K562 (cell line): ENCODE measurements around the gene CCPG1. TPM values are rescaled to one million over a fixed set of nuclear protein-coding genes. Genes with fewer than 3 reads are reported as not detected.

Experiments
- ADNP ChIP-seq: fragments of 200-800 bp; sonication (Bioruptor generic); IDR thresholded peaks from 2 replicates; pipeline ENCODE4 v1.6.1; 2016; ENCODE audit warnings: missing genetic modification characterization, missing compliant biosample characterization
- ARID1B ChIP-seq: fragments of 450-650 bp; IDR thresholded peaks from 2 replicates; pipeline ENCODE4 v1.6.1; 2016; ENCODE audit warnings: antibody characterized with exemption, mild to moderate bottlenecking, inconsistent platforms
- ATF1 ChIP-seq, 2 experiments: fragments of 450-650 bp in 1 of 2; IDR thresholded peaks; 2 replicates each; pipeline ENCODE4 v1.6.1; 2016; ENCODE audit warnings: missing compliant biosample characterization in 1 of 2, missing genetic modification characterization in 1 of 2
- C11orf30 ChIP-seq: fragments of 450-650 bp; IDR thresholded peaks from 2 replicates; pipeline ENCODE4 v1.6.1; 2016; ENCODE audit warnings: low read depth, mild to moderate bottlenecking
- CBX1 ChIP-seq: sonication (generic); IDR thresholded peaks from 2 replicates; pipeline ENCODE4 v1.6.1; 2016; ENCODE audit warnings: antibody characterized with exemption, low read depth, mild to moderate bottlenecking
- CBX3 ChIP-seq, 2 experiments: IDR thresholded peaks; 1 replicate in 1 of 2; 2 replicates in 1 of 2; pipeline ENCODE4 v1.6.1; 2012; ENCODE audit warnings: inconsistent platforms in 2 of 2, low read length in 2 of 2, borderline replicate concordance in 1 of 2, control low read depth in 1 of 2
- CHAMP1 ChIP-seq: fragments of 450-650 bp; IDR thresholded peaks from 2 replicates; pipeline ENCODE4 v1.6.1; 2016; ENCODE audit warnings: mild to moderate bottlenecking
- CHD4 ChIP-seq: fragments of 200-600 bp; sonication (generic); IDR thresholded peaks from 3 replicates; pipeline ENCODE4 v1.6.1; 2012; ENCODE audit warnings: low read depth, mild to moderate bottlenecking, mixed read lengths, low read length, inconsistent platforms; ENCODE audit not compliant: insufficient read depth, insufficient replicate concordance, poor library complexity, severe bottlenecking
- CREB1 ChIP-seq, 2 experiments: sonication (generic) in 1 of 2; formaldehyde crosslinking in 1 of 2; IDR thresholded peaks; 2 replicates each; pipeline versions ENCODE4 v1.6.1 to v1.8.0; 2012 to 2022; ENCODE audit warnings: inconsistent platforms in 1 of 2, mild to moderate bottlenecking in 1 of 2, missing genetic modification reagents in 1 of 2, moderate library complexity in 1 of 2
- FOSL1 ChIP-seq: fragments of 200-800 bp; sonication (Bioruptor generic); conservative IDR thresholded peaks from 2 replicates; pipeline ENCODE4 v1.6.1; 2016; ENCODE audit warnings: missing genetic modification characterization, missing compliant biosample characterization
- GTF2A2 ChIP-seq: IDR thresholded peaks from 2 replicates; pipeline ENCODE4 v1.6.1; 2016; ENCODE audit warnings: mild to moderate bottlenecking, missing genetic modification characterization, missing compliant biosample characterization
- HDAC1 ChIP-seq, 2 experiments: fragments of 450-650 bp; IDR thresholded peaks; 2 replicates each; pipeline ENCODE4 v1.6.1; 2016 to 2017; ENCODE audit warnings: inconsistent platforms in 1 of 2, mild to moderate bottlenecking in 1 of 2, moderate library complexity in 1 of 2
- HDAC2 ChIP-seq: fragments of 450-650 bp; IDR thresholded peaks from 2 replicates; pipeline ENCODE4 v1.6.1; 2016; ENCODE audit warnings: mild to moderate bottlenecking
- HDGF ChIP-seq: fragments of 450-650 bp; IDR thresholded peaks from 2 replicates; pipeline ENCODE4 v1.6.1; 2016
- KDM1A ChIP-seq, 2 experiments: fragments of 450-650 bp; IDR thresholded peaks; 2 replicates each; pipeline ENCODE4 v1.6.1; 2016; ENCODE audit warnings: mild to moderate bottlenecking in 2 of 2
- KDM4B ChIP-seq, 2 experiments: fragments of 450-650 bp in 1 of 2; sonication (generic) in 1 of 2; IDR thresholded peaks; 2 replicates each; pipeline ENCODE4 v1.6.1; 2016 to 2017; ENCODE audit warnings: borderline replicate concordance in 2 of 2, antibody characterized with exemption in 1 of 2, low read depth in 1 of 2, mild to moderate bottlenecking in 1 of 2
- MBD2 ChIP-seq: sonication (generic); IDR thresholded peaks from 2 replicates; pipeline ENCODE4 v1.6.1; 2016; ENCODE audit warnings: low read depth, borderline replicate concordance
- MTA1 ChIP-seq: fragments of 450-650 bp; IDR thresholded peaks from 2 replicates; pipeline ENCODE4 v1.6.1; 2017; ENCODE audit warnings: borderline replicate concordance
- NR2C1 ChIP-seq, 2 experiments: fragments of 450-650 bp; IDR thresholded peaks; 2 replicates each; pipeline ENCODE4 v1.6.1; 2017; ENCODE audit warnings: mild to moderate bottlenecking in 2 of 2, antibody characterized with exemption in 1 of 2, inconsistent platforms in 1 of 2, missing compliant biosample characterization in 1 of 2, missing genetic modification characterization in 1 of 2
- NR2C2 ChIP-seq, 2 experiments: fragments of 200-800 bp in 1 of 2; sonication (Bioruptor generic) in 1 of 2; sonication (generic) in 1 of 2; formaldehyde crosslinking in 1 of 2; IDR thresholded peaks; 2 replicates each; pipeline versions ENCODE4 v1.6.1 to v1.8.0; 2016 to 2022; ENCODE audit warnings: mild to moderate bottlenecking in 1 of 2, missing compliant biosample characterization in 1 of 2, missing genetic modification characterization in 1 of 2, missing genetic modification reagents in 1 of 2
- RCOR1 ChIP-seq, 2 experiments: IDR thresholded peaks; 2 replicates each; pipeline ENCODE4 v1.6.1; 2012; ENCODE audit warnings: low read depth in 2 of 2, low read length in 2 of 2, borderline replicate concordance in 1 of 2, improper control_type of control experiment in 1 of 2
- SMARCA5 ChIP-seq: fragments of 450-650 bp; IDR thresholded peaks from 2 replicates; pipeline ENCODE4 v1.6.1; 2016
- STAT5A ChIP-seq: IDR thresholded peaks from 2 replicates; pipeline ENCODE4 v1.6.1; 2012; ENCODE audit warnings: low read length, inconsistent platforms, borderline replicate concordance
- polyA plus RNA-seq, 8 experiments: library from polyadenylated mRNA; depleted of rRNA in 4 of 8; stranded (reverse) in 5 of 8; unstranded in 3 of 8; fragments of >200 nt; fragmentation: Nextera tagmentation in 2 of 8; fragmentation: Illumina TruSeq in 1 of 8; extraction: Ambion mirVana in 2 of 8; extraction: Trizol in 1 of 8; gene quantifications; 2 replicates each; pipeline versions ENCODE4 v1.2.1 to v1.2.3, GENCODE V29; 2011 to 2014; ENCODE audit warnings: inconsistent platforms in 1 of 8, missing spikeins in 1 of 8
- total RNA-seq, 7 experiments: library from RNA; depleted of rRNA in 6 of 7; stranded (reverse); fragments of >200 nt in 6 of 7; fragmentation: Illumina TruSeq in 2 of 7; extraction: Trizol in 2 of 7; gene quantifications; 2 replicates each; pipeline versions ENCODE4 v1.2.1 to v1.2.3, GENCODE V29; 2011 to 2021; ENCODE audit warnings: low replicate concordance in 1 of 7
- TF ChIP-seq, protein P1 (sequence below): fragments of 250-450 bp; sonication (Bioruptor Pico); IDR thresholded peaks from 2 replicates; pipeline ENCODE4 v1.5.0; 2020; ENCODE audit warnings: mild to moderate bottlenecking

The CCPG1 gene
- total and polyA plus RNA-seq, 9 of the 15 experiments (the other 6 are each of a cell fraction or from before 2014, with no cell fraction given): 33.0 to 54.9 (median 41.1) TPM

DNA sequence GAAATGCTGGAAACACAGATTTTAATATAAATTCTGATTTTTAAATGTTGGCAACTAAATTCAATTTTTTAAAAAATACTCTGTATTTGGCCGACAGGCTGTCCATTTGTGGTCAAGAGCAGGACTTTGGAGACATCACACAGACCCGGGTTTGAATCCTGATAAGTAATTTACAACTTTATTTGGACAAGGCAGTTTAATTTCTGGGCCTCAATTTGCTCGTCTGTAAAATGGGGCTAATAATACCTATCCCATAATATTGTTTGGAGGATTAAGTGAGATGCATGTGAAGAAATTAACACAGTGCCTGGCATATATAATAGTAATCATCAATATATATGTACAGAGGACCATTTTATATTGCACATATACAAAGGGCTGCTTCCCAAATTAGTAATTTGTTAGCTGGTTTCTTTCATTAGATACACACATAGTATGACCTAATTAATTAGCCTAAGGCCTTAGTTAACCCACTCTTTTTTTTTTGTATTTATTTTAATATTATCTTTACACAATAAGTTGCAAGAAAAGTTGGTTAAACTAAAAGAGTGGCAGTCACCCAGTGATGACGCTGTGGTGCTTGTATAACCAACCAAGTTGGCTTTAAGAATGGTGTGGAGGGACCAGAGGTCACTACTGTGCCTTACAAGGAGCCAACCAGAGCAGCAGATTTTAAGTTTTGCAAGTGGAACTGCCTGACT is 88.5 kb downstream of the CCPG1 start (continued):
- TF ChIP-seq C11orf30 (peak; percentile 45), STAT5A (0 out of 2 replicates have a peak, but pooled peaks have one; percentile 3), FOSL1 (0 out of 2 replicates have a peak, but pooled peaks have one; percentile 8), ARID1B (0 out of 2 replicates have a peak, but pooled peaks have one; percentile 4), CHD4 (peak; percentile 100), SMARCA5 (peak; percentile 91), NR2C1 (IDR thresholded peaks at IDR 0.05) (peak; percentile 85), NR2C1 (tag; IDR thresholded peaks at IDR 0.05) (peak; percentile 73), HDAC1 (IDR thresholded peaks at IDR 0.05) (peak in 1 of 2 experiments; percentile 86; a peak in 2 of 4 replicates), MTA1 (peak; percentile 62; the same call in 1 of the 2 replicates), CBX3 (IDR thresholded peaks at IDR 0.05; ENCODE audit: borderline replicate concordance in 1 of 2, low read length in 2 of 2) (peak in 1 of 2 experiments; percentile 90; a peak in 1 of 3 replicates), CHAMP1 (0 out of 2 replicates have a peak, but pooled peaks have one; percentile 73), MBD2 (0 out of 2 replicates have a peak, but pooled peaks have one; percentile 13), HDAC2 (peak; percentile 98), ADNP (tag) (peak; percentile 100), CBX1 (peak; percentile 84; the same call in 1 of the 2 replicates), ATF1 (CRISPR knock-in tag; IDR thresholded peaks at IDR 0.05) (no peak), ATF1 (tag; IDR thresholded peaks at IDR 0.05) (peak; percentile 63), RCOR1 (IDR thresholded peaks at IDR 0.05; ENCODE audit: borderline replicate concordance in 1 of 2, low read depth in 2 of 2, low read length in 2 of 2) (peak; percentile 90 to 97), GTF2A2 (tag) (0 out of 2 replicates have a peak, but pooled peaks have one; percentile 16), HDGF (peak; percentile 74; the same call in 1 of the 2 replicates), CREB1 (IDR thresholded peaks at IDR 0.05) (peak; percentile 86), CREB1 (CRISPR knock-in tag; IDR thresholded peaks at IDR 0.05) (no peak), KDM4B (IDR thresholded peaks at IDR 0.05; ENCODE audit: borderline replicate concordance in 2 of 2, low read depth in 1 of 2) (no peak), NR2C2 (CRISPR knock-in tag; IDR thresholded peaks at IDR 0.05) (no peak), NR2C2 (tag; IDR thresholded peaks at IDR 0.05) (peak; percentile 85), KDM1A (IDR thresholded peaks at IDR 0.05) (peak; percentile 96 to 98)
- TF ChIP-seq, protein P1, sequence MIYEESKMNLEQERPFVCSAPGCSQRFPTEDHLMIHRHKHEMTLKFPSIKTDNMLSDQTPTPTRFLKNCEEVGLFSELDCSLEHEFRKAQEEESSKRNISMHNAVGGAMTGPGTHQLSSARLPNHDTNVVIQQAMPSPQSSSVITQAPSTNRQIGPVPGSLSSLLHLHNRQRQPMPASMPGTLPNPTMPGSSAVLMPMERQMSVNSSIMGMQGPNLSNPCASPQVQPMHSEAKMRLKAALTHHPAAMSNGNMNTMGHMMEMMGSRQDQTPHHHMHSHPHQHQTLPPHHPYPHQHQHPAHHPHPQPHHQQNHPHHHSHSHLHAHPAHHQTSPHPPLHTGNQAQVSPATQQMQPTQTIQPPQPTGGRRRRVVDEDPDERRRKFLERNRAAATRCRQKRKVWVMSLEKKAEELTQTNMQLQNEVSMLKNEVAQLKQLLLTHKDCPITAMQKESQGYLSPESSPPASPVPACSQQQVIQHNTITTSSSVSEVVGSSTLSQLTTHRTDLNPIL (CRISPR knock-in tag): no peak
